GM21367 (cell line): ENCODE results near the gene OR2H1.
"Not testable (repeated sequence)": the region's sequence is repeated elsewhere in the genome, so short reads cannot be mapped to it uniquely, and the experiment has no call there.

Source experiments
- ATAC-seq: cut with Tn5 transposase; IDR thresholded peaks from one replicate; pipeline ENCODE4 v1.9.1; 2021; ENCODE audit not compliant: unreplicated experiment

OR2H1 gene

GRCh38 chr6:29456971-29457370 lies at the start of gene OR2H1, which contains the start of gene OR11A1:
Gene OR2H1 (plus strand): TSS chr6:29457155. CDS start chr6:29461770, 4,615 bp downstream.
Gene OR11A1 (minus strand): TSS chr6:29457071. CDS start chr6:29427641, 29,430 bp downstream.
- ATAC-seq: no peak

GRCh38 chr6:29414588-29414987 lies 42.4 kb upstream of the OR2H1 start, which contains the start of gene OR12D1:
Gene OR12D1 (plus strand): TSS chr6:29414928.
- ATAC-seq: no peak

- ATAC-seq: no peak
These were observed 37.4 kb upstream of the OR2H1 start for GRCh38 chr6:29419516-29419915.

GRCh38 chr6:29424168-29424567 lies 32.8 kb upstream of the OR2H1 start:
- no peak for ATAC-seq

- ATAC-seq: no peak
These were observed 32.4 kb upstream of the OR2H1 start for GRCh38 chr6:29424575-29424974.

GRCh38 chr6:29425075-29425474 lies 31.9 kb upstream of the OR2H1 start:
- ATAC-seq: no peak

- ATAC-seq: no peak
These were observed 30.3 kb upstream of the OR2H1 start for GRCh38 chr6:29426654-29427053.

GRCh38 chr6:29436730-29437129 lies 20.2 kb upstream of the OR2H1 start:
- ATAC-seq: not testable (repeated sequence)

- ATAC-seq: no peak
These were observed 17.9 kb upstream of the OR2H1 start, which contains the start of gene OR10C1 for GRCh38 chr6:29439006-29439405. Gene OR10C1 (plus strand): TSS chr6:29439306. CDS start chr6:29440016, 710 bp downstream.

- ATAC-seq: no peak
These were observed 14.2 kb upstream of the OR2H1 start for GRCh38 chr6:29442719-29443118.

GRCh38 chr6:29444031-29444430 lies 12.9 kb upstream of the OR2H1 start:
- ATAC-seq: not testable (repeated sequence)

- no peak for ATAC-seq
These were observed 9.3 kb upstream of the OR2H1 start for GRCh38 chr6:29447670-29448069.

GRCh38 chr6:29451471-29452193 lies 5.3 kb upstream of the OR2H1 start:
- no peak for ATAC-seq

GRCh38 chr6:29461021-29461814 lies 4.3 kb downstream of the OR2H1 start:
- ATAC-seq: no peak

GRCh38 chr6:29462022-29462421 lies 5.1 kb downstream of the OR2H1 start:
- ATAC-seq: no peak

- ATAC-seq: no peak
These were observed 8.3 kb downstream of the OR2H1 start for GRCh38 chr6:29465279-29465678.

- no peak for ATAC-seq
These were observed 8.8 kb downstream of the OR2H1 start for GRCh38 chr6:29465801-29466200.

GRCh38 chr6:29466241-29466640 lies 9.3 kb downstream of the OR2H1 start:
- no peak for ATAC-seq

- ATAC-seq: no peak
These were observed 18.0 kb downstream of the OR2H1 start for GRCh38 chr6:29474996-29475395.

GRCh38 chr6:29477923-29478450 lies 21.0 kb downstream of the OR2H1 start:
- no peak for ATAC-seq

- no peak for ATAC-seq
These were observed 21.8 kb downstream of the OR2H1 start for GRCh38 chr6:29478740-29479139.

GRCh38 chr6:29479560-29479959 lies 22.6 kb downstream of the OR2H1 start:
- no peak for ATAC-seq
